Thymus (tissue), 11 donors: ENCODE results near the gene SLC17A7. TPM values are rescaled to one million over a fixed set of nuclear protein-coding genes. Genes with fewer than 3 reads are reported as not detected.
A peak's percentile ranks its signal among the peaks of the same experiment; 100 is the strongest.
"Not testable (repeated sequence)": the region's sequence is repeated elsewhere in the genome, so short reads cannot be mapped to it uniquely, and the experiment has no call there.

ENCODE experiments used
- DNase-seq, 9 donors: peaks; one replicate each; pipeline ENCODE4 v3.0.0-alpha.2; 2013; ENCODE audit warnings: low spot score in 9 of 9, low read depth in 6 of 9, missing footprints in 1 of 9
- H3K27ac ChIP-seq, 2 donors: one replicate each; pipeline ENCODE4 v1.5.1; 2013; ENCODE audit warnings: control low read depth in 1 of 2, low read depth in 1 of 2, low read length in 1 of 2, mild to moderate bottlenecking in 1 of 2, moderate library complexity in 1 of 2
- H3K27me3 ChIP-seq, 2 donors: one replicate each; pipeline ENCODE4 v1.5.1; 2013; ENCODE audit warnings: low read length in 1 of 2; ENCODE audit not compliant: control insufficient read depth in 2 of 2, insufficient read depth in 1 of 2
- H3K36me3 ChIP-seq, 2 donors: one replicate each; pipeline ENCODE4 v1.5.1; 2013; ENCODE audit warnings: low read length in 1 of 2, mild to moderate bottlenecking in 1 of 2, moderate library complexity in 1 of 2; ENCODE audit not compliant: control insufficient read depth in 2 of 2, insufficient read depth in 2 of 2
- H3K4me1 ChIP-seq, 2 donors: one replicate each; pipeline ENCODE4 v1.5.1; 2013; ENCODE audit warnings: low read length in 2 of 2; ENCODE audit not compliant: control insufficient read depth in 2 of 2, insufficient read depth in 2 of 2
- H3K4me3 ChIP-seq, 2 donors: one replicate each; pipeline ENCODE4 v1.5.1; 2013; ENCODE audit warnings: low read length in 2 of 2, control low read depth in 1 of 2, mild to moderate bottlenecking in 1 of 2
- H3K9me3 ChIP-seq, 2 donors: one replicate each; pipeline ENCODE4 v1.5.1; 2013; ENCODE audit warnings: low read length in 1 of 2, mild to moderate bottlenecking in 1 of 2; ENCODE audit not compliant: control insufficient read depth in 2 of 2, insufficient read depth in 1 of 2
- WGBS: extraction: QIAGEN DNeasy Blood & Tissue Kit; methylation state at CpG from one replicate; pipeline ENCODE4 v1.1.7; 2013; 5-methylcytosine and 5-hydroxymethylcytosine counted together
- polyA plus RNA-seq: library from polyadenylated mRNA; stranded (reverse); fragments of 200-250 nt; gene quantifications from one replicate; pipeline ENCODE4 v1.2.3, GENCODE V29; 2013
- total RNA-seq: library from RNA; stranded (reverse); fragments of 120-200 nt; gene quantifications from one replicate; pipeline ENCODE4 v1.2.4, GENCODE V29; 2013
- donor health status: healthy.

Gene SLC17A7
- total and polyA plus RNA-seq, 2 donors, result under 0.01 to 0.57 TPM

- DNase-seq, result no peak
- Histone ChIP-seq H3K4me3 (no peak overlapping the region), H3K4me1 (peaks cover 14 to 38% of the 10 kb centered on the region in 2 donors), H3K27me3 (no peaks in the 10 kb centered on the region), H3K36me3 (peaks cover 42 to 48% of the 10 kb centered on the region in 2 donors), H3K27ac (peak overlapping the region in 1 of 2 donors; percentile 60), H3K9me3 (peaks cover 0 to 6% of the 10 kb centered on the region in 2 donors)
- WGBS, result 97% methylated on average over 7 of the region's 7 CpGs
Measured at GRCh38 chr19:49486232-49486631, 44.9 kb upstream of the SLC17A7 start.

- H3K27me3 ChIP-seq, result no peaks in the 10 kb centered on the region
- DNase-seq, result no peak
- H3K4me3 ChIP-seq, result no peak overlapping the region
- no peak overlapping the region for H3K27ac ChIP-seq
- 99% methylated on average over 7 of the region's 7 CpGs for WGBS
- peaks cover 4 to 13% of the 10 kb centered on the region in 2 donors for H3K4me1 ChIP-seq
- H3K36me3 ChIP-seq, result peaks cover 25 to 40% of the 10 kb centered on the region in 2 donors
- H3K9me3 ChIP-seq, result peaks cover 0 to 3% of the 10 kb centered on the region in 2 donors
Measured at GRCh38 chr19:49481020-49481683, 39.8 kb upstream of the SLC17A7 start.

DNA sequence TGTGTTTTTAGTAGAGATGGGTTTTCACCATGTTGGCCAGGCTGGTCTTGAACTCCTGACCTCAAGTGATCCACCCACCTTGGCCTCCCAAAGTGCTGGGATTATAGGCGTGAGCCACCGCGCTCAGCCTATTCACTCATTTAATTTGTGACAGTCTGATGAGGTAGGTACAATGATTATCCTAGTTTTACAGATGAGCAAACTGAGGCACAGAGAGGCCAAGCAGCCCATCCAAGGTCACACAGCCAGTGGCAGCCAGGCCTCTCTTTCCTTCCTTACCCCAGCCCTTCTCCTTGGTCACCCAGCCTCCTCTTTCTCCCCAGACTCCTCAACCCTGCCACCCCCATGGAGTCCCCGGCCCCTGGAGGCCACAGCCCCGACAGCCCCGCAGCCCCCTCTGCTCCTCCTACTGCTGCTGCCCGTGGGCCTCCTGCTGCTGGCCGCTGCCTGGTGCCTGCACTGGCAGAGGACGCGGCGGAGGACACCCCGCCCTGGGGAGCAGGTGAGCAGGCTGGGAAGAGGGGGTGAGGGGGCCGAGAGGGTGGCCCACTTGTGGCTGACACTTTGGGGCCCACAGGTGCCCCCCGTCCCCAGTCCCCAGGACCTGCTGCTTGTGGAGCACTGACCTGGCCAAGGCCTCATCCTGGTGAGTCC is 38.8 kb upstream of the SLC17A7 start:
- H3K4me3 ChIP-seq, result no peak overlapping the region
- peaks cover 7 to 23% of the 10 kb centered on the region in 2 donors for H3K4me1 ChIP-seq
- no peak overlapping the region for H3K27ac ChIP-seq
- WGBS, result 90% methylated on average over 14 of the region's 14 CpGs
- peaks cover 0 to 3% of the 10 kb centered on the region in 2 donors for H3K9me3 ChIP-seq
- peaks cover 19 to 33% of the 10 kb centered on the region in 2 donors for H3K36me3 ChIP-seq
- no peaks in the 10 kb centered on the region for H3K27me3 ChIP-seq
- no peak for DNase-seq

DNA sequence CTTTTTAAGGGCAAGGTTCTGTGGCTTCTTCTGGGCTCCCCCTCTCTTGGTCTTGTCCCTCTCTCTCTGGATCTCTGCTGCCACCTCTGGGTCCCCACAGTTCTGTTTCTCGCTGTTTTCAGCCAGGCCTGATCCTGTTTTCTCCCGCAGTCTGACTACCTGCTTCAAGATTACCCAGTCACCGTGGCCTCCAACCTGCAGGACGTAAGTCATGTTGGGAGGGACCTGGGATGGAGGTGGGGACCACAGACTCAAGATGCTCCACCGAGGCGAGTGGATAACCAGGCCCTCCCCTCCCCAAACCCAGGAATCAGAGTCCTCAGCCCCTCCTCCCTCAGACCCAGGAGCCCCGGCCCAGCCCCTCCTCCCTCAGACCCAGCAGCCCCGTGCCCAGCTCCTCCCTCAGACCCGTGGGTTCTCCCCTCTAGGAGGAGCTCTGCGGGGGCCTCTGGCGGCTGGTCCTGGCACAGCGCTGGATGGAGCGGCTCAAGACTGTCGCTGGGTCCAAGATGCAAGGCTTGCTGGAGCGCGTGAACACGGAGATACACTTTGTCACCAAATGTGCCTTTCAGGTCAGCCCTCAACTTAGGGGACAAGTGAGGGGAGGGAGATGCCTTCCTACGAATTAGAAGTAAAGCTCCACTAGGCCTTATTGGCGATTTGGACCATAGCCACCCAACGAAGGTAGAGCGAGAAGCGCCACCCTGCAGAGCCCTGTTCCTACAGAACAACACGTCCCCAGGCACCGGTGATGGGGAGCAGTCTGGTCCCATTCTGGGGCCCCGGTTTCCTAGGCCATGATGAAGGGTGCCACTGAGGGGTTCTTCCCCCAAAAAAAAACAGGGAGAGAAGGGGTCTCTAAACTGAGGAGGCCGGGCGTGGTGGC is 34.9 kb upstream of the SLC17A7 start:
- Histone ChIP-seq H3K27ac (peak overlapping the region; percentile 72 to 95), H3K9me3 (peaks cover 0 to 13% of the 10 kb centered on the region in 2 donors), H3K4me1 (peaks cover 17 to 50% of the 10 kb centered on the region in 2 donors), H3K4me3 (peak overlapping the region; percentile 21 to 76), H3K27me3 (no peaks in the 10 kb centered on the region), H3K36me3 (peaks cover 9 to 17% of the 10 kb centered on the region in 2 donors)
- 57% methylated on average over 27 of the region's 27 CpGs for WGBS
- DNase-seq, result peak in 3 of 9 donors; percentile 64 to 78 (median 69)

- peak overlapping the region; percentile 95 to 99 for H3K27ac ChIP-seq
- 69% methylated on average over 15 of the region's 15 CpGs for WGBS
- peaks cover 7 to 11% of the 10 kb centered on the region in 2 donors for H3K36me3 ChIP-seq
- peaks cover 23 to 59% of the 10 kb centered on the region in 2 donors for H3K4me1 ChIP-seq
- peak overlapping the region; percentile 76 to 88 for H3K4me3 ChIP-seq
- peaks cover 0 to 12% of the 10 kb centered on the region in 2 donors for H3K9me3 ChIP-seq
- no peaks in the 10 kb centered on the region for H3K27me3 ChIP-seq
- peak in 1 of 9 donors; percentile 48 for DNase-seq
Measured at GRCh38 chr19:49475191-49475917, 34.0 kb upstream of the SLC17A7 start.

DNA sequence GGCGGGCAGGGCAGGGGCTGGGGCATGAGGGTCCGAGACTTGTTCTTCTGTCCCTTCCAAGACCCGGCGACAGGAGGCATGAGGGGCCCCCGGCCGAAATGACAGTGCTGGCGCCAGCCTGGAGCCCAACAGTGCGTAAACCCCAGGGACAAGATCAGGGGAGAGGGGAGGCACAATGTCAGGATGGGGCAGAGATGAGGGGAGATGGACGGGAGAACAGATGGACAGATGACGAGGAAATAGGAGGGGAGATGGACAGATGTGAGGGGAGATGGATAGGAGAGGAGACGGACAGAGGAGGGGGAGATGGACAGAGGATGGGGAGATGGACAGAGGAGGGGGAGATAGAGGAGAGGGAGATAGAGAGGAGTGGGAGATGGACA is 33.2 kb upstream of the SLC17A7 start:
- DNase-seq, result no peak
- H3K36me3 ChIP-seq, result peaks cover 2 to 5% of the 10 kb centered on the region in 2 donors
- peaks cover 0 to 10% of the 10 kb centered on the region in 2 donors for H3K9me3 ChIP-seq
- peak overlapping the region; percentile 76 to 88 for H3K4me3 ChIP-seq
- H3K27ac ChIP-seq, result peak overlapping the region; percentile 95 to 99
- peaks cover 31 to 67% of the 10 kb centered on the region in 2 donors for H3K4me1 ChIP-seq
- H3K27me3 ChIP-seq, result no peaks in the 10 kb centered on the region
- WGBS, result 9% methylated on average over 11 of the region's 11 CpGs

DNA sequence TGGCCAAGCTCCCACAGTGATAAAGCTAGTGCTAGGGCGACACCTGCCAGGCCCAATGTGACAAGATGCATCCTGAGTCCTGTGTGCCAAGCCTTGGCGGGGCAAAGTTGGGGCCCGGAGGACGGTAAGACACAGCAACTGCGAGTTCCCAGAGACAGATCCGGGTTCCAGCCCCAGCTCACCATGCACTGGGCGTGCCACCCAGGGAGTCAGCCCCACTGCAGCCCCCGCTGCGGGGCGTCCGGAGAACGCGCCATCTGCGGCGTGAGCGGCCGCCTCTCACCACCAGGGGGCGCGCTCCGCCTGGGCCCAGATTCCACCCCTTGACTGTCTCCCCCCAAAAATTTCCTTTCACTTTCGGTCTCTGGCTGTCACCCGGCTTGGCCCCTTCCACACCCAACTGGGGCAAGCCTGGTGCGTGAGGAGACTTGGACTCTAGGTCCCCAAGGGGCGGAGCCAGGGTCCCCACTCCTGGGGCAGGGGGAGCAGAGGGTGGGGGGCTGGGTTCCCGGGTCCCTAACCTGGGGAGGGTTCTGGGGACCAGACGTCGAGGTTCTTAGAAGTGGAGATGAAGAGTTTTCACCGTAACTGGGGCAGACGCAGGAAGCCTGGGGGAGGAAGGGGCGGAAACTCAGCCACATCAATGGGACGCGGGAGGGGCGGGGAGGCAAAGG is 32.7 kb upstream of the SLC17A7 start, which contains the start of gene FLT3LG:
FLT3LG (plus strand) TSS at position 348 of the 674 bp plus-strand sequence. CDS start 425 bp downstream, outside the sequence.
- Histone ChIP-seq H3K9me3 (peaks cover 0 to 10% of the 10 kb centered on the region in 2 donors), H3K36me3 (peaks cover 3 to 6% of the 10 kb centered on the region in 2 donors), H3K4me1 (peaks cover 31 to 72% of the 10 kb centered on the region in 2 donors), H3K27me3 (no peaks in the 10 kb centered on the region), H3K27ac (peak within 1 kb of the TSS; percentile 95 to 99), H3K4me3 (peak within 1 kb of the TSS; percentile 76 to 88)
- WGBS, result under 1% methylated on average over 33 of the region's 33 CpGs
- peak; percentile 90 to 98 (median 93) for DNase-seq

- WGBS, result 86% methylated on average over 9 of the region's 9 CpGs
- DNase-seq, H3K27me3 ChIP-seq, H3K36me3 ChIP-seq, H3K9me3 ChIP-seq: not testable (repeated sequence)
- Histone ChIP-seq H3K27ac (peak overlapping the region; percentile 95 to 99), H3K4me1 (peaks cover 27 to 72% of the 10 kb centered on the region in 2 donors), H3K4me3 (peak overlapping the region; percentile 76 to 88)
Measured at GRCh38 chr19:49473501-49473867, 32.2 kb upstream of the SLC17A7 start.
